Natural killer cell (primary cell): Measurements from ENCODE around the gene OR56B1. TPM values are rescaled to one million over a fixed set of nuclear protein-coding genes. Genes with fewer than 3 reads are reported as not detected.

ENCODE experiments used
- ATAC-seq, 3 donors: fragments of 150-1000 bp in 2 of 3; fragments of 200-7000 bp in 1 of 3; cut with Tn5 transposase; 1 replicate in 1 of 3; 2 replicates in 2 of 3; pipeline ENCODE4 v1.10.0; 2021; ENCODE audit warnings: mild to moderate bottlenecking in 2 of 3, moderate library complexity in 2 of 3
- DNase-seq, 2 donors: peaks; one replicate each; pipeline versions ENCODE4 v3.0.0 to v3.0.0-alpha.2; 2013 to 2021; ENCODE audit warnings: mixed read lengths in 1 of 2
- H3K27ac ChIP-seq: one replicate; pipeline ENCODE4 v1.5.1; 2013; ENCODE audit warnings: mild to moderate bottlenecking, low read length
- H3K27me3 ChIP-seq: one replicate; pipeline ENCODE4 v1.6.1; 2013; ENCODE audit warnings: low read length; ENCODE audit not compliant: control insufficient read depth, insufficient read depth
- H3K36me3 ChIP-seq: one replicate; pipeline ENCODE4 v1.6.1; 2013; ENCODE audit warnings: low read length; ENCODE audit not compliant: control insufficient read depth, insufficient read depth
- H3K4me1 ChIP-seq: one replicate; pipeline ENCODE4 v1.6.1; 2013; ENCODE audit warnings: low read length; ENCODE audit not compliant: control insufficient read depth, insufficient read depth
- H3K4me3 ChIP-seq: one replicate; pipeline ENCODE4 v1.5.1; 2013; ENCODE audit warnings: low read length
- H3K9me3 ChIP-seq: one replicate; pipeline ENCODE4 v1.6.1; 2013; ENCODE audit warnings: low read length; ENCODE audit not compliant: control insufficient read depth, insufficient read depth
- H3K27ac Mint-ChIP-seq, 2 donors: one replicate each; pipeline ENCODE4 v1.8.0; 2022; ENCODE audit warnings: mild to moderate bottlenecking in 2 of 2, mixed read lengths in 2 of 2, moderate library complexity in 1 of 2
- H3K27me3 Mint-ChIP-seq, 2 donors: one replicate each; pipeline ENCODE4 v1.8.0; 2022; ENCODE audit warnings: low read depth in 2 of 2, mixed read lengths in 2 of 2
- H3K36me3 Mint-ChIP-seq: one replicate; pipeline ENCODE4 v1.8.0; 2022; ENCODE audit warnings: mixed read lengths
- H3K4me1 Mint-ChIP-seq, 2 donors: one replicate each; pipeline ENCODE4 v1.8.0; 2022; ENCODE audit warnings: mixed read lengths in 2 of 2
- H3K4me3 Mint-ChIP-seq: one replicate; pipeline ENCODE4 v1.8.0; 2022; ENCODE audit warnings: mild to moderate bottlenecking, moderate library complexity, mixed read lengths
- H3K9me3 Mint-ChIP-seq, 2 donors: one replicate each; pipeline ENCODE4 v1.8.0; 2022; ENCODE audit warnings: mixed read lengths in 2 of 2
- CTCF ChIP-seq: fragments of 200-600 bp; IDR thresholded peaks from one replicate; pipeline ENCODE4 v1.8.0; 2022; ENCODE audit warnings: antibody characterized with exemption
- WGBS: methylation state at CpG from one replicate; pipeline ENCODE4 v1.1.7; 2013; ENCODE audit warnings: missing lambda C conversion rate; ENCODE audit not compliant: insufficient coverage; 5-methylcytosine and 5-hydroxymethylcytosine counted together
- intact Hi-C: fragments of 100-400 bp; cut with micrococcal nuclease; formaldehyde crosslinking; loops from one replicate; pipeline ENCODE4 v1.14.2; 2022
- total RNA-seq, 4 donors: library from RNA; stranded (reverse); fragments of 120-200 nt in 1 of 4; gene quantifications; one replicate each; pipeline versions ENCODE4 v1.2.3 to v1.2.4, GENCODE V29; 2013 to 2022

OR56B1 gene, protein sequence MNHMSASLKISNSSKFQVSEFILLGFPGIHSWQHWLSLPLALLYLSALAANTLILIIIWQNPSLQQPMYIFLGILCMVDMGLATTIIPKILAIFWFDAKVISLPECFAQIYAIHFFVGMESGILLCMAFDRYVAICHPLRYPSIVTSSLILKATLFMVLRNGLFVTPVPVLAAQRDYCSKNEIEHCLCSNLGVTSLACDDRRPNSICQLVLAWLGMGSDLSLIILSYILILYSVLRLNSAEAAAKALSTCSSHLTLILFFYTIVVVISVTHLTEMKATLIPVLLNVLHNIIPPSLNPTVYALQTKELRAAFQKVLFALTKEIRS
- total RNA-seq, result under 1 TPM; 0.18 to 0.93 (median 0.42) TPM
- total RNA-seq (2013), result 1.3 TPM

DNA sequence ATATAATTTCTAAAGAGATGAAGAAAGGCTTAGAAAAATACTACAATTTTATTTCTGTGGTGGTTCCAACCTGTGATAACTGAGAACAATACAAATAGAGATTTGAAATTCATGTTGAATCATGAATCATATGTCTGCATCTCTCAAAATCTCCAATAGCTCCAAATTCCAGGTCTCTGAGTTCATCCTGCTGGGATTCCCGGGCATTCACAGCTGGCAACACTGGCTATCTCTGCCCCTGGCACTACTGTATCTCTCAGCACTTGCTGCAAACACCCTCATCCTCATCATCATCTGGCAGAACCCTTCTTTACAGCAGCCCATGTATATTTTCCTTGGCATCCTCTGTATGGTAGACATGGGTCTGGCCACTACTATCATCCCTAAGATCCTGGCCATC, at the start of gene OR56B1:
Gene OR56B1 (plus strand): TSS at position 53 of the 400 bp plus-strand sequence. CDS start 69 bp downstream, at position 122.
- H3K27me3 Mint-ChIP-seq, result peaks cover 6 to 13% of the 10 kb centered on the region in 2 donors
- peaks cover 2 to 8% of the 10 kb centered on the region in 2 donors for H3K9me3 Mint-ChIP-seq
- Histone ChIP-seq H3K4me1 (no peaks in the 10 kb centered on the region), H3K4me3 (no peak within 1 kb of the TSS), H3K27me3 (no peaks in the 10 kb centered on the region), H3K36me3 (no peaks in the 10 kb centered on the region), H3K27ac (no peak within 1 kb of the TSS), H3K9me3 (peaks cover 2% of the 10 kb centered on the region)
- DNase-seq (no peak), ATAC-seq (no peak)
- peaks cover 13% of the 10 kb centered on the region for H3K36me3 Mint-ChIP-seq
- intact Hi-C loops, result no loop called here
- no peak for TF ChIP-seq CTCF
- WGBS, result 95% methylated on average over 1 of the region's 1 CpG
- no peak within 1 kb of the TSS for H3K4me3 Mint-ChIP-seq
- H3K27ac Mint-ChIP-seq, result no peak within 1 kb of the TSS
- no peaks in the 10 kb centered on the region for H3K4me1 Mint-ChIP-seq

- no peak for TF ChIP-seq CTCF
- Mint-ChIP-seq H3K4me1 (peaks cover 52 to 64% of the 10 kb centered on the region in 2 donors), H3K27ac (peak overlapping the region; percentile 96 to 97), H3K4me3 (no peak overlapping the region), H3K27me3 (no peaks in the 10 kb centered on the region), H3K36me3 (no peaks in the 10 kb centered on the region), H3K9me3 (no peaks in the 10 kb centered on the region)
- DNase-seq (peak in 1 of 2 donors; percentile 15), ATAC-seq (no peak)
- intact Hi-C loops, result loop anchor here (5.0 to 10.0 kb wide), 3 partner anchors 546 to 1084 kb away; partner anchors contain the start of genes ARFIP2, CNGA4, FHIP1B and TIMM10B
- 92% methylated on average over 1 of the region's 1 CpG for WGBS
- Histone ChIP-seq H3K4me3 (no peak overlapping the region), H3K27me3 (no peaks in the 10 kb centered on the region), H3K36me3 (peaks cover 3% of the 10 kb centered on the region), H3K27ac (peak overlapping the region; percentile 92), H3K4me1 (peaks cover 28% of the 10 kb centered on the region), H3K9me3 (no peaks in the 10 kb centered on the region)
These were observed 47.8 kb upstream of the OR56B1 start for GRCh38 chr11:5688482-5688881.

GRCh38 chr11:5689551-5689983, 46.7 kb upstream of the OR56B1 start, which contains the start of gene TRIM22:
Gene TRIM22 (plus strand): TSS chr11:5689790. CDS start chr11:5696233, 6,443 bp downstream.
- TF ChIP-seq CTCF, result no peak
- Histone ChIP-seq H3K27ac (peak within 1 kb of the TSS; percentile 92), H3K4me1 (peaks cover 28% of the 10 kb centered on the region), H3K9me3 (no peaks in the 10 kb centered on the region), H3K27me3 (no peaks in the 10 kb centered on the region), H3K4me3 (peak within 1 kb of the TSS; percentile 79), H3K36me3 (peaks cover 6% of the 10 kb centered on the region)
- Mint-ChIP-seq H3K27me3 (no peaks in the 10 kb centered on the region), H3K36me3 (no peaks in the 10 kb centered on the region), H3K4me3 (peak within 1 kb of the TSS; percentile 97), H3K9me3 (no peaks in the 10 kb centered on the region), H3K27ac (peak within 1 kb of the TSS; percentile 96 to 97), H3K4me1 (peaks cover 48 to 63% of the 10 kb centered on the region in 2 donors)
- intact Hi-C loops, result loop anchor here (5.0 to 10.0 kb wide), 3 partner anchors 545 to 1085 kb away; partner anchors contain the start of genes ARFIP2, CNGA4, FHIP1B and TIMM10B
- DNase-seq (peak; percentile 43 to 79), ATAC-seq (peak; percentile 63 to 80 (median 65))
- 0% methylated on average over 2 of the region's 2 CpGs for WGBS
